Measurements from ENCODE around the gene PPP1R12A. TPM values are rescaled to one million over a fixed set of nuclear protein-coding genes. Genes with fewer than 3 reads are reported as not detected.
A peak's percentile ranks its signal among the peaks of the same experiment; 100 is the strongest.

PPP1R12A gene
- total RNA-seq, 1 donor from 2014 or later: 374 TPM

DNA sequence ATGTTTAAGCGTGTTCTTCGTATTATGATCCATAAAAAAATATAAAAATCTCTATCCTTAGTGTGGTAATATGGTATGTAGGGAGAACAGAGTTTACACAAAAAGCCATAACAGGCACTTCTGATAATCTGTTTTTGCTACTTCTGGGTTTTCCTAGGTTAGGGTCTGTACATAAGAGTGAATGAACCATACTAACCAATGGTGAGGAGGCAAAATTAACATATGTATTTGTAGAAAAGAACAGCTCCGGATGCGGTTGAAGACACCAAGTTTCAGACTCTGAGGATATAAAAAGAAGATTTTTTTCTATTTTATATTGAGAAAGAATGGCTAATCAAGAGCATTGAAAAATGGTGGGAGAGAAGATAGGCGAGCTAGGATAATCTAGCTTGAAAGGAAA is 40.2 kb upstream of the PPP1R12A start:
- no peak overlapping the region for H3K27ac ChIP-seq
- intact Hi-C loops (cut with DNase I): no loop called here

DNA sequence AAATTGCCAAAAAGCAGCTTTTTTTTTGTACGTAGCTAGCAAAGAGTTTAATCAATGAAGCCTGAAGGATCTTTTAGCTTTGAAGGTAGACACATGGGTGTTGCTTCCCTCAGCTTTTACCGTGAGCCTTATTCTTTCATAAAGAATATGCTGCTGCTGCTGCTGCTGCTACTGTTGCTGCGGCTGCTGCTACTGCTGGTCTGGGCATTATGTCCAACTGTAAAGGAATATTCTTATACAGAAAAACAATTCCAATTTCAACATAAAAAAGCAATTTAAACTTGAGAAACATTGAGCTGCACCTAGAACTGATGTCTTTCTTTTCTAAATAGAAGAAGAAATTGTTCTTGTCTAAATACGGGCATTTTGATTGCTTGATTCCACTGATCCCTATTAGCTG is 38.9 kb upstream of the PPP1R12A start:
- DNase-seq (ENCODE audit: low spot score in 2 of 2): no peak
- Histone ChIP-seq H3K4me1 (peaks cover 0 to 7% of the 10 kb centered on the region in 2 donors), H3K27me3 (no peaks in the 10 kb centered on the region), H3K36me3 (no peaks in the 10 kb centered on the region), H3K9me3 (no peaks in the 10 kb centered on the region), H3K27ac (no peak overlapping the region), H3K4me3 (no peak overlapping the region)
- intact Hi-C loops (cut with DNase I): no loop called here
- TF ChIP-seq, protein P1, sequence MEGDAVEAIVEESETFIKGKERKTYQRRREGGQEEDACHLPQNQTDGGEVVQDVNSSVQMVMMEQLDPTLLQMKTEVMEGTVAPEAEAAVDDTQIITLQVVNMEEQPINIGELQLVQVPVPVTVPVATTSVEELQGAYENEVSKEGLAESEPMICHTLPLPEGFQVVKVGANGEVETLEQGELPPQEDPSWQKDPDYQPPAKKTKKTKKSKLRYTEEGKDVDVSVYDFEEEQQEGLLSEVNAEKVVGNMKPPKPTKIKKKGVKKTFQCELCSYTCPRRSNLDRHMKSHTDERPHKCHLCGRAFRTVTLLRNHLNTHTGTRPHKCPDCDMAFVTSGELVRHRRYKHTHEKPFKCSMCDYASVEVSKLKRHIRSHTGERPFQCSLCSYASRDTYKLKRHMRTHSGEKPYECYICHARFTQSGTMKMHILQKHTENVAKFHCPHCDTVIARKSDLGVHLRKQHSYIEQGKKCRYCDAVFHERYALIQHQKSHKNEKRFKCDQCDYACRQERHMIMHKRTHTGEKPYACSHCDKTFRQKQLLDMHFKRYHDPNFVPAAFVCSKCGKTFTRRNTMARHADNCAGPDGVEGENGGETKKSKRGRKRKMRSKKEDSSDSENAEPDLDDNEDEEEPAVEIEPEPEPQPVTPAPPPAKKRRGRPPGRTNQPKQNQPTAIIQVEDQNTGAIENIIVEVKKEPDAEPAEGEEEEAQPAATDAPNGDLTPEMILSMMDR (IDR thresholded peaks at IDR 0.05): no peak

More for the DNA sequence above, 40.2 kb upstream of the PPP1R12A start:
- no peak overlapping the region for H3K4me3 ChIP-seq
- no peaks in the 10 kb centered on the region for H3K9me3 ChIP-seq
- no peak for DNase-seq (ENCODE audit: low spot score in 2 of 2)
- TF ChIP-seq, protein P1 (IDR thresholded peaks at IDR 0.05): no peak
- H3K36me3 ChIP-seq: no peaks in the 10 kb centered on the region
- H3K4me1 ChIP-seq: peaks cover 0 to 7% of the 10 kb centered on the region in 2 donors
- H3K27me3 ChIP-seq: no peaks in the 10 kb centered on the region

DNA sequence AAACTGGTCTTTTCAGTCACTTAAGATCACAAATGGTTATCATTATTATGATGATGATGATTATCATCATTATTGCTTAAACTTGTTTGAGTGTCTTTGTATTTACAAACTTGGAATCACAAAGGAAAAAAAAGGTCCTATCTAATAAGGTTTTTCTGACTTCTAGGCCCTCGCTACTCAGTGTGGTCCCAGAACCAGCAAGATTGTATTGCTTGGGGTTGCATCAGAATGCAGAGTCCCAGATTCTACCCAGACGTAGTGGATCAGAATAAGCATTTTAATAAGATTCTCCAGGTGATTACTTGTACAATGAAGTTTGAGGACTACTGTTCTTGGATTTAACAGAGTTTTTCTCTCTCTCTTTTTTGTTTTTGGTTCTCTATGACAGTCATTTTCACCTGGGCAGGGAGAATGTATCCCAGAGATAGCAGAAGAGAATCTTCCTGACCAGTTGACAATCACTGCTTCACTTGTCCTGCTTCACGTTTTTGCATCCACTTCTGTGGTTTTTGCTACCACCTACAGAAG is 29.3 kb upstream of the PPP1R12A start:
- Histone ChIP-seq H3K27ac (no peak overlapping the region), H3K27me3 (no peaks in the 10 kb centered on the region), H3K4me3 (no peak overlapping the region), H3K9me3 (no peaks in the 10 kb centered on the region), H3K4me1 (peaks cover 0 to 6% of the 10 kb centered on the region in 2 donors), H3K36me3 (no peaks in the 10 kb centered on the region)
- intact Hi-C loops (cut with DNase I): no loop called here
- no peak for DNase-seq (ENCODE audit: low spot score in 2 of 2)
- TF ChIP-seq, protein P1 (IDR thresholded peaks at IDR 0.05): no peak

DNA sequence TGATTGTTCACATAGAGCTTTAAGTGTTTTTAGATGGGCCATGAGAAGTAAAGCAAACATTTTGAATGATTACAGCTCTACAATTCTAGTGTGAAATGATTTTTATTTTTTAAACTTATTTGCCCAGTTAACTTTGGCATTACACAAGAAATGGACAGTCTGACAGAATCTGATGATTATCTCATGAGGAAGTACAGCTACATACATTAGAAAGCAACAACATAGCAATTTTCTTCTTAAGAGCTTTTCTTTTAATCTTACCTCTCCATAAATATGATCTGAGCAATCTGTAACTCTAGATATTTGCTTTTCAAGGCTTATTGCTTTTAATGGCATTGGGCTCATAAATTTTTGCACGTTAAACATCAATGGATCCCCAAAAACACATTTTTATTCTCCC is 26.5 kb upstream of the PPP1R12A start:
- no peak for DNase-seq (ENCODE audit: low spot score in 2 of 2)
- Histone ChIP-seq H3K9me3 (no peaks in the 10 kb centered on the region), H3K27me3 (no peaks in the 10 kb centered on the region), H3K4me1 (peaks cover 0 to 6% of the 10 kb centered on the region in 2 donors), H3K27ac (no peak overlapping the region), H3K36me3 (no peaks in the 10 kb centered on the region), H3K4me3 (no peak overlapping the region)
- intact Hi-C loops (cut with DNase I): no loop called here
- TF ChIP-seq, protein P1 (IDR thresholded peaks at IDR 0.05): no peak

DNA sequence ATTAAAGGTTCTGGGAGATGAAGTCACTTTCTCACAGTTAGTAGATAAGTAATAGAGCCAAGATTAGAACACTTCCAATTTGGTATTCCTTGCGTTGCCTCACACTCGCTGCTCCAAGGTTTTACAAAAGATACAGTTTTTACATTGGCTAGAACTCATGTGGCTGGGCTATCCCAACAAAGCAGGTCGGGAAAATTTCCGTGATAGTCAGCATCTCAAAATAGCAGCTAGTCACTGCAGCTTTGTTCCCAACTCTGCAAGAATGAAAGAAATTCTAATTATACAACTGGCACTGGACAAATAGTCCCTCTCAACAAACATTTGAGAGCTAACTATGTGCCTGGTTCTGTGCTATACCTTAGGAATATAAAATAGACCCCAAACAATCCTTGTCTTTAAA is 24.6 kb upstream of the PPP1R12A start:
- no peaks in the 10 kb centered on the region for H3K36me3 ChIP-seq
- H3K27ac ChIP-seq: peak overlapping the region; percentile 43 to 71
- peaks cover 0 to 16% of the 10 kb centered on the region in 2 donors for H3K9me3 ChIP-seq
- H3K27me3 ChIP-seq: no peaks in the 10 kb centered on the region
- H3K4me1 ChIP-seq: peaks cover 0 to 6% of the 10 kb centered on the region in 2 donors
- DNase-seq (ENCODE audit: low spot score in 2 of 2): peak in 1 of 2 donors; percentile 70
- TF ChIP-seq, protein P1 (IDR thresholded peaks at IDR 0.05): no peak
- no peak overlapping the region for H3K4me3 ChIP-seq
- intact Hi-C loops (cut with DNase I): loop anchor here (2.0 kb wide), 1 partner anchor 23 kb away; no protein-coding TSS in a partner anchor

DNA sequence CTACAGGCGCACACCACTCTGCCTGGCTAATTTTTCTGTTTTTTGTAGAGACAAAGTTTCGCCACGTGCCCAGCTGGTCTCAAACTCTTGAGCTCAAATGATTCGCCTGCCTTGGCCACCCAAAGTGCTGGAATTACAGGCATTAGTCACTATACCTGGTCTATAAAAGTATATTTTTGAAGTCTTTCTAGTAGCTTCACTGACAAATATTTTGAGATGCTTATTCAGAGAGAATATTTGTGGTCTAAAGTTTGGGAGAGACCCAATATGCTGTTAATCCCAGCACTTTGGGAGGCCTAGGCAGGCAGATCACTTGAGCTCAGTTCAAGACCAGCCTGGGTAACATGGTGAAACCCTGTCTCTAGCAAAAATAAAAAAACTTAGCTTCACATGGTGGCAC is 22.0 kb upstream of the PPP1R12A start:
- no peak overlapping the region for H3K27ac ChIP-seq
- no peak overlapping the region for H3K4me3 ChIP-seq
- intact Hi-C loops (cut with DNase I): no loop called here
- peaks cover 0 to 6% of the 10 kb centered on the region in 2 donors for H3K4me1 ChIP-seq
- H3K9me3 ChIP-seq: peaks cover 0 to 19% of the 10 kb centered on the region in 2 donors
- H3K36me3 ChIP-seq: no peaks in the 10 kb centered on the region
- TF ChIP-seq, protein P1 (IDR thresholded peaks at IDR 0.05): no peak
- DNase-seq (ENCODE audit: low spot score in 2 of 2): no peak
- no peaks in the 10 kb centered on the region for H3K27me3 ChIP-seq
